Mucosa of descending colon (tissue), 3 donors: ENCODE data around the gene SLC10A7. TPM values are rescaled to one million over a fixed set of nuclear protein-coding genes. Genes with fewer than 3 reads are reported as not detected.

ENCODE experiments used
- ATAC-seq: fragments of 200-7000 bp; cut with Tn5 transposase; one replicate; pipeline ENCODE4 v1.9.1; 2020; ENCODE audit warnings: mild to moderate bottlenecking, moderate library complexity
- DNase-seq, 3 donors: peaks; one replicate each; pipeline ENCODE4 v3.0.0-alpha.2; 2020
- H3K36me3 ChIP-seq: fragments of 200-600 bp; one replicate; pipeline ENCODE4 v1.8.0; 2021; ENCODE audit warnings: low read depth, mild to moderate bottlenecking
- H3K4me1 ChIP-seq: fragments of 200-600 bp; one replicate; pipeline ENCODE4 v1.8.0; 2021; ENCODE audit warnings: low read depth, mild to moderate bottlenecking
- H3K4me3 ChIP-seq: fragments of 200-600 bp; one replicate; pipeline ENCODE4 v1.8.0; 2021; ENCODE audit warnings: mild to moderate bottlenecking
- H3K9me3 ChIP-seq: fragments of 200-600 bp; one replicate; pipeline ENCODE4 v1.8.0; 2021; ENCODE audit warnings: mild to moderate bottlenecking
- intact Hi-C, 2 donors: fragments of 100-400 bp; cut with DNase I in 1 of 2; cut with micrococcal nuclease in 1 of 2; formaldehyde crosslinking; loops; one replicate each; pipeline versions ENCODE4 v1.11.0 to v1.11.1; 2022; cut with DNase I, micrococcal nuclease
- total RNA-seq, 3 donors: library from RNA; stranded (reverse); fragmentation: NEBNext Ultra II Directional in 2 of 3; extraction: Animal tissue kit (Norgen Biotek cat#: 25700) in 2 of 3; gene quantifications; one replicate each; pipeline versions ENCODE4 v1.2.1 to v1.2.4, GENCODE V29; 2021 to 2023
- TF ChIP-seq, protein P1 (sequence below): fragments of 200-600 bp; IDR thresholded peaks from one replicate; pipeline ENCODE4 v1.8.0; 2022; ENCODE audit warnings: antibody characterized with exemption, mild to moderate bottlenecking
- donor health status: DM: no; HTN: no; CAD: no; lungs with moderate emphysema.
- donor health status: DM: no; HTN: no; CAD: no.
- donor health status: DM: no; HTN: yes; CAD: no.

Gene SLC10A7
- total RNA-seq, 3 donors from 2014 or later: 10.8 to 18.4 (median 18.1) TPM

- DNase-seq: no peak
- H3K4me3 ChIP-seq: no peak overlapping the region
- H3K9me3 ChIP-seq: no peaks in the 10 kb centered on the region
- TF ChIP-seq, protein P1, sequence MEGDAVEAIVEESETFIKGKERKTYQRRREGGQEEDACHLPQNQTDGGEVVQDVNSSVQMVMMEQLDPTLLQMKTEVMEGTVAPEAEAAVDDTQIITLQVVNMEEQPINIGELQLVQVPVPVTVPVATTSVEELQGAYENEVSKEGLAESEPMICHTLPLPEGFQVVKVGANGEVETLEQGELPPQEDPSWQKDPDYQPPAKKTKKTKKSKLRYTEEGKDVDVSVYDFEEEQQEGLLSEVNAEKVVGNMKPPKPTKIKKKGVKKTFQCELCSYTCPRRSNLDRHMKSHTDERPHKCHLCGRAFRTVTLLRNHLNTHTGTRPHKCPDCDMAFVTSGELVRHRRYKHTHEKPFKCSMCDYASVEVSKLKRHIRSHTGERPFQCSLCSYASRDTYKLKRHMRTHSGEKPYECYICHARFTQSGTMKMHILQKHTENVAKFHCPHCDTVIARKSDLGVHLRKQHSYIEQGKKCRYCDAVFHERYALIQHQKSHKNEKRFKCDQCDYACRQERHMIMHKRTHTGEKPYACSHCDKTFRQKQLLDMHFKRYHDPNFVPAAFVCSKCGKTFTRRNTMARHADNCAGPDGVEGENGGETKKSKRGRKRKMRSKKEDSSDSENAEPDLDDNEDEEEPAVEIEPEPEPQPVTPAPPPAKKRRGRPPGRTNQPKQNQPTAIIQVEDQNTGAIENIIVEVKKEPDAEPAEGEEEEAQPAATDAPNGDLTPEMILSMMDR: no peak
- H3K36me3 ChIP-seq: no peaks in the 10 kb centered on the region
- ATAC-seq: no peak
- no peaks in the 10 kb centered on the region for H3K4me1 ChIP-seq
- intact Hi-C loops: no loop called here
Measured at GRCh38 chr4:146381263-146381872, 140.4 kb downstream of the SLC10A7 start.

DNA sequence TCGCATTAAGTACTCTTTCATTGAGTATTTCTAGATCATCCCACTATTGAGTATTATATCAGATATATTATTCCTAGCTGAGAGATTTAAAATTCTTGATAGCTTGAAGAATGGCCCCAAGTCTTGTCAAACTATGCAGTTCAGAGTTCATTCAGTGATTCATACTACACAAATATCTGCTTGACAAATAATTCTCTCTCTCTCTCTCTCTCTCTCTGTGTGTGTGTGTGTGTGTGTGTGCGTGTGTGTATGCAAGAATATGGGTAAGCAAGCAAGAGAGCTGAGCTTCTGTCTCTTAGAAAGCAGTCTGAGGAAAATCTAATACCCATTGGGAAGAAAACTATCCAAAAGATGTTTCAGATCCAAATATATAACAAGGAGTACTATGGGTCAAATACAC is 142.0 kb downstream of the SLC10A7 start:
- H3K36me3 ChIP-seq: no peaks in the 10 kb centered on the region
- H3K4me1 ChIP-seq: no peaks in the 10 kb centered on the region
- intact Hi-C loops: no loop called here
- no peak overlapping the region for H3K4me3 ChIP-seq
- no peak for DNase-seq
- TF ChIP-seq, protein P1: no peak
- no peak for ATAC-seq
- H3K9me3 ChIP-seq: no peaks in the 10 kb centered on the region

DNA sequence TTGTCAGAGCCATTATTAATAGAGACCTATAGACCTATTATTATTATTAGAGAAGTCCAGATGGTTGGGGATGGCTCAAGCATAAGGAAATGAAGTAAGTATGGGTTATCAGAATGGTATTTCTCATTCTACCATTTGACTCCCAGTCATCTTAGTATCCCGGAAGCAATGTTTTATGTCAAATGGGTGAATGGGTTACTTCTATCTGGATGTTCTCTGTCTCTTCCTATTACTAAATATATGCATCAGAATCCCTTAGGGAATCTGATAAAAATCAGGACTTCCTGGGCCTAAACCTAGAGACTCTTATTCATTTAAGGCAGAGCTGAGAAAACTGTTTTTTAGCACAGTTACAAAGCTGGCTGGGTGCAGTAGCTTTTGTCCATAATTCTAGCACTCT is 149.9 kb downstream of the SLC10A7 start:
- no peak for ATAC-seq
- no peaks in the 10 kb centered on the region for H3K36me3 ChIP-seq
- DNase-seq: no peak
- H3K4me3 ChIP-seq: no peak overlapping the region
- intact Hi-C loops: no loop called here
- H3K4me1 ChIP-seq: no peaks in the 10 kb centered on the region
- H3K9me3 ChIP-seq: no peaks in the 10 kb centered on the region
- TF ChIP-seq, protein P1: no peak

GRCh38 chr4:146370841-146371240 is 150.9 kb downstream of the SLC10A7 start:
- no peaks in the 10 kb centered on the region for H3K36me3 ChIP-seq
- no peaks in the 10 kb centered on the region for H3K9me3 ChIP-seq
- no peak for DNase-seq
- TF ChIP-seq, protein P1: no peak
- no peak overlapping the region for H3K4me3 ChIP-seq
- no peak for ATAC-seq
- H3K4me1 ChIP-seq: no peaks in the 10 kb centered on the region
- intact Hi-C loops: no loop called here

GRCh38 chr4:146369446-146369845 is 152.3 kb downstream of the SLC10A7 start:
- no peak overlapping the region for H3K4me3 ChIP-seq
- no peaks in the 10 kb centered on the region for H3K4me1 ChIP-seq
- no peaks in the 10 kb centered on the region for H3K36me3 ChIP-seq
- TF ChIP-seq, protein P1: no peak
- intact Hi-C loops: no loop called here
- no peak for DNase-seq
- no peak for ATAC-seq
- no peaks in the 10 kb centered on the region for H3K9me3 ChIP-seq

DNA sequence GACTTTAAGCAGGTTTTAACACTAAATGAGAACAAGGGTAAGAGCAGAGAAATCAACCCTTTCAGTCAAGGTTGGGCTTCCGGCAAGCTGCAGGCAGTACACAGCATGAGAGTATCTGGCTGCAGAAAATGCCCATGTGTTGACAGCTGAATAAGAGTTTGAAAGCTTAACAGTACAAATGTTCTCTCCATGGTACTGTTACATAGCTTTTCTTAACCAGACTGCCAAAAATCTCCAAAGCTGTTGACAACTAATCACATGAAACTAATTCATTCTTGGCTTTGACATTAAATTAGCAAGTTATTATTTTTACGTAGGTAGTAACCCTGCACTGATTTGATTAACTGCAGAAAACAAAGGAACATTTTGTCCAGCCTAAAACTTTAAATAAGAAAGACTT is 153.5 kb downstream of the SLC10A7 start:
- Histone ChIP-seq H3K4me3 (no peak overlapping the region), H3K36me3 (no peaks in the 10 kb centered on the region), H3K4me1 (no peaks in the 10 kb centered on the region), H3K9me3 (no peaks in the 10 kb centered on the region)
- intact Hi-C loops: no loop called here
- TF ChIP-seq, protein P1: no peak
- no peak for ATAC-seq
- no peak for DNase-seq
